Stomach (tissue), 4 donors: ENCODE results near the gene ZFYVE21.

Source experiments
- CTCF ChIP-seq, 7 experiments: fragments of 450-650 bp in 4 of 7; fragments of 200-600 bp in 3 of 7; sonication (generic) in 3 of 7; IDR thresholded peaks; one replicate each; pipeline ENCODE4 v1.5.1; 2016 to 2019; ENCODE audit warnings: antibody characterized with exemption in 7 of 7, control low read depth in 2 of 7, mild to moderate bottlenecking in 1 of 7
- EP300 ChIP-seq: sonication (generic); formaldehyde crosslinking; IDR thresholded peaks from one replicate; pipeline ENCODE4 v1.6.1; 2017; ENCODE audit warnings: antibody characterized with exemption
- POLR2A ChIP-seq, 4 donors: fragments of 450-650 bp; IDR thresholded peaks; one replicate each; pipeline ENCODE4 v1.6.1; 2016; ENCODE audit warnings: antibody characterized with exemption in 4 of 4, control low read depth in 2 of 4, mild to moderate bottlenecking in 1 of 4, moderate library complexity in 1 of 4
- POLR2AphosphoS5 ChIP-seq, 3 donors: sonication (generic); formaldehyde crosslinking; IDR thresholded peaks; one replicate each; pipeline ENCODE4 v1.6.1; 2016; ENCODE audit warnings: antibody characterized with exemption in 3 of 3

- no peak for TF ChIP-seq CTCF (IDR thresholded peaks at IDR 0.05)
- TF ChIP-seq POLR2A (IDR thresholded peaks at IDR 0.05): no peak
- no peak for TF ChIP-seq POLR2AphosphoS5 (IDR thresholded peaks at IDR 0.05)
- TF ChIP-seq EP300: no peak
Measured at GRCh38 chr14:103748534-103748857, 32.9 kb downstream of the ZFYVE21 start.
